Frontal cortex (tissue), 4 donors: ENCODE data around the gene THBS3. TPM values are rescaled to one million over a fixed set of nuclear protein-coding genes. Genes with fewer than 3 reads are reported as not detected.
"Not testable (repeated sequence)": the region's sequence is repeated elsewhere in the genome, so short reads cannot be mapped to it uniquely, and the experiment has no call there.

Experiments
- DNase-seq, 2 donors: peaks; one replicate each; pipeline ENCODE4 v3.0.0; 2012; ENCODE audit warnings: low spot score in 2 of 2
- FAIRE-seq: peaks from 2 replicates; lab custom pipeline; 2012; peaks lifted over from hg19 to GRCh38; lab: Jason Lieb, UNC
- total RNA-seq: library from RNA; depleted of rRNA; stranded (reverse); fragments of >200 nt; gene quantifications from one replicate; pipeline ENCODE4 v1.2.3, GENCODE V29; 2014
- donor health status: control.
- donor health status: control.
- donor health status: control.

Gene THBS3
- total RNA-seq: 7.7 TPM

DNA sequence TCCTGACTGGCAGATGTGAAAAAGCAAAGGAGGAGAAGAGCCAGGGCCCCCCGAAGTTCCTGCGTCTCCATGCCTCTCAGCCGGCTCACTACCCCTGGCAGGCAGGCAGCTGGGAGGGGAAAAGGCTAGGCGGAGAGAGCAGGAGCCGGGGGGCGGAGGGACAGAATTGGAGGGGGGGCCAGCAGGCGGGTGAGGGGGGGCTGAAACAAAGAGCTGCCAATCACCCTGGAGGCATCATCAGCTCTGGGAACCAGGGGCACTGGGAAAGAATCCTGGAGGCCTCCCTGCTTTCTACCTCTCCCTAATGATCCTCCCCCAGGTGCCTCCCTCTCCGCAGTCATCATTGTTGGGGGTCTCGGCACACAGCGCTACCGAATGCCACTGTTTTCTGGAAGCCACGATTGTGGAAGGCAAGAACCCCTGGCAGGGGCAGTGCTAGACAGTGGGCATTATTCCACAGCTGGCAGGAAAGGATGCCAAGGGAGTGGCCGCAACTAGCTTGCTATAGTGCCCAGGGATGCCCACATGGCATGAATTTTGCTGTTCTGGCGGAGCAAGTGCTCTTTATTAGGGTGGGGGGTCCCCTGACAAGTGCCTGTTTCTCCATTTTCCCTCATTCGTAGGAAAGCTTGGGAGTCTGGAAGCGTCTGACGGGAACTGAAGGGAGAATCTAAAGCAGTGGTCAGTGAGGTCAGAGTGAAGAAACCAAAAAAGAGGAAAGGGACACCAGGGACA lies at the start of gene THBS3:
TSS of gene THBS3 (minus strand) at position 92 of the 735 bp plus-strand sequence. CDS start at position 71, 21 bp downstream.
- DNase-seq (peak; percentile 42 to 43), FAIRE-seq (no peak)

DNA sequence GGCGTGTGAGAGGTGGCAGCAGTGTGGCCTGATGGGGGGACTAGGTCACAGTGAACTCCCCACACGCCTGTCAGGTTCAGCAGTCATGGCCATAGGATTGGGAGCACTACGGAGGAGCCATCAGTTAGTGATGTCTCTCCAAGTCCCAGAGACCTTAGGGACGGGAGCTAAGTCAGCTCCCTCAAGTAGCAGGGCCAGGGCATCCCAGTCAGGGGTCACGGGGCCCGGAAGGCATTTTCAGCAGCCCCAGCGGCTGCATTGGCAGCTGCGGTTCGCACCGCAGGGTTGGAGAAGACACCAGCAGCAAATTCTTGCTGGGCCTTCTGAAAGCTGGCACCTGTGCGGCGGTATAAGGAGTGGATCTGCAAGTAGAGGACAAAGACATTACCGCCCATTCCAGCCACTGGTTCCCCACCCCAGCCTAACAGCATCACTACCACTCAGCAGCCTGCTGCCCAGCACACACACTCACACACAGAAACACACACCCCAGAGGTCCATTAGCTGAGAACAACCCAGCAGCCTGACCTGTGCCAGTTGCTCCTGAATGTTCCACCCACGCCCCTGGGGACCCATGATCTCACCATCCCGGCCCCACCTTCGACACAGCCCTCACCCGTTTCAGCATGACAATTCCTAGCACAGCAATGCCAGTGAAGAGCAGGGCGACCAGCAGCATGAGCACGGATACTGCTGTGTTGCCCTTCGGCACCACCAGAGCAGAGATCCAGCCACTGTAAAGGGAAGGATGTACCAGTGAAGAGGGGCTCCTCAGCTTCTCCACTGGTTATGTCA lies 48.6 kb upstream of the THBS3 start:
- FAIRE-seq (no peak), DNase-seq (no peak)

DNA sequence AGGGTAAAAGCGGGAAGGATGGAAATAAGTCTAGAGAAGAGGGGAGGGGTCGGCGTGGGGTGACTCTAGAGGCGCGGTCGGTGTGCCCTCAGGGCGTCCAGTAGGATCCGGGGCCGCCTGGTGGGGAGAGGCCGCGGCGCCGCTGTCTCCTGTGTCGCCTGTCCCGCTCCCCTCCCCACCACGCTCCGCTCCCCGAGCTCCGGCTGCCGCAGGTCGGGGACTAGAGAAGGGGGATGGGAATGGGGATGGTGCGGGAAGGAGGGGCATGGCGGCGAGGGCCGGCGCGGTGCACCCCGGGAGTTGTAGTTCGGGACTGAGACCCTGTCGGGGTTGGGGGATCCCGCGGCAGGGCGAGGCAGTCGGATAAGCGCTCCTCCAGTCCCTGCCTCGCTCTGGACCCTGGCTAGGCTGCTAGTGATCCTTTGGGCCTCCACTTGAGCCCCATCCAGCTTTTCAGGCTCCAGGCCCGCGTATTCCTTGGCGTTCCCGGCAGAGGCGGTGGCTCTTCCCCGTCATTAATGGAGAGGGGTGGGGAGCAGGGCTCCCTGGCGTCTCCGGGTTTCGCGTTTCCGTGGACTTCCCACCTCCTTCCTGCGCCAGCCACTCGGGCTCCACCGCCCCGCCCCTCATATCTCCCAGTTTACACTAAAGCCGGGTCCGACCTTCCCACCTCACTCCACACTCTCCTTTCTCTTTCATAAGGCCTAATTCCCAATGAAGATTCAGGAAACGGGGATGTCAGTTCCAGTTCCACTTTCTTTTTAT lies 47.7 kb upstream of the THBS3 start, which contains the start of gene ENTREP3:
TSS of gene ENTREP3 (minus strand) at position 241 of the 765 bp plus-strand sequence. CDS start 606 bp downstream, outside the sequence.
- DNase-seq: peak; percentile 92 to 95
- FAIRE-seq: no peak

DNA sequence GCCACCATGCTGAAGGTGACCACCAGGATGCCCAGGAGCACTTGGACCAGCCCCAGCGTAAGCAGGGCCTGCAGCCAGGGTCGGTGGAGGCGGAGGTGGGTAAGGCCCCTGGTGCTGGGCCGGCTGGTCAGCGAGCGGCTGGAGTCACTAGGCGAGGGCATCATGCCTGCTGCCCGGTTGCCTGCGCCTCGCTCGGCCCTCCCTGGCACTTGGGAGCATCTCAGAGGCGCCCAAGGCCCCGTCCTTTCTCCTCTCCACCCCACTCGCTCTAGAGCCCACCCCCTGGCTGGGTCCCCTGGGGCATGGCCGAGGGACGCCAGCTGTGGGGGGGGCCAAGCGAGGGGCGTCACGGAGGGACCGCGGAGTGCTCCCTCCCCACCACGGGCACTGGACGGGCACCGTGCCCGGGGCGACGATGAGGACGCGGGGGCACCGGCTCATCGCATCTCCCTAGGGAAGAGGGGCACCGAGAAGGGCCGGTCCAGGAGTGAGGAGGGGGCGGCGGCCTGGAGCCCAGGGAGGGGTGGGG lies 47.1 kb upstream of the THBS3 start:
- peak in 1 of 2 donors; percentile 58 for DNase-seq
- no peak for FAIRE-seq

DNA sequence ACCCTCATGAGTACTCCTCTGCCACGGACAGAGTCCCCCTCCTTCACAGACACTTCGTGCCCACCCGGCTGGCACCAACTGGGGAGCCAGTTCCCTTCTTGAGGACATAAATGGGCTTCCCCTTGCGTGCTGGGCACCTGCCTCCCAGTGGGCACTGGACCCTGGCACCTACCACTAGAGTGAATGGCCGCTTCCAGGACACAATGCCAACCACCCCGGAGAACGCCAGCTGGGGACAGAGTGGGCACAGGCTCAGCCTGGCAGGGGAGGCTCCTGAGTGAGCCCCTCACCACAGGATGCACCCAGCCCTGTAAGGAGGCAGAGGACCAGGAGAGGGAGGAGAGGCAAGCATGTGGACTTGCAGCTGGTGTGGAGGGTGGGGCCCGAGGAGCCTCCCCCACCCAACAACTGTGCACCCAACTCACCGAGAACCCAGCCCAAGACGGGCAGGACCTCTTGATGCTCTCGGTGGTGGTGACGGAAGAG lies 46.6 kb upstream of the THBS3 start:
- FAIRE-seq (no peak), DNase-seq (no peak)

DNA sequence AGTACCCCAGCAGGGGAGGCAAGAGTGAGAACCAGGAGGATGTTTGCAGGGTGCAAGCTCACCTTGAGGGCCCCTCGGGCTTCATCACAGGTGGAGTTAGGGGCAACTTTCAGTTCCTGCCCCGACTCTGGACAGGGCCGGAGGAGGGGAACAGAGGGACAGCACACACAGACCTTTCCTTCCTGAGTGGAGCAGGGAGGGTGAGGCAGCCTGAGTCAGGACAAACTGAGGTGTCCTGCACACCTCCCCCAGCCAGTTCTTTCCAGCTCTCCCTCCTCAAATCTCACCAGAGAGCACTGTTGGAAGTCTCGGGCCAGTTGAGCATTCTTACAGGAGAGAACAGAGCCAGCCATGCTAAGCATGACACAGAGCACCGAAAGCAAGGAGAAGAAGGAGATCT lies 46.1 kb upstream of the THBS3 start:
- FAIRE-seq (no peak), DNase-seq (no peak)

DNA sequence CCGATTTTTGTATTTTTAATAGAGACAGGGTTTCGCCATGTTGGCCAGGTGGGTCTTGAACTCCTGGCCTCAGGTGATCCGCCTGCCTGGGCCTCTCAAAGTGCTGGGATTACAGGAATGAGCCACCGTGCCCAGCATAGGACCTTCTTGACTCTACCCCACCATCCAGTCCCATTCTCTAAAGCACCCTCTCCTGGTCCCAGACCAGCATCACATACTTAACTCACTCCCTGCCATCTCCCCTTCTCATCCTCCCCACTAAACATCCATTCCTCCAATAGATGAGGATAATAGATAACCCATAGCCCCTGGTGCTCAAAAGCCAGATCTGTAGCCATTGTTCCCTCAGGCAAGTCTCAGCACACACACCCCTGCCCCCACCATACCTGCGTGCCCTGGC lies 45.5 kb upstream of the THBS3 start:
- no peak for DNase-seq
- no peak for FAIRE-seq

DNA sequence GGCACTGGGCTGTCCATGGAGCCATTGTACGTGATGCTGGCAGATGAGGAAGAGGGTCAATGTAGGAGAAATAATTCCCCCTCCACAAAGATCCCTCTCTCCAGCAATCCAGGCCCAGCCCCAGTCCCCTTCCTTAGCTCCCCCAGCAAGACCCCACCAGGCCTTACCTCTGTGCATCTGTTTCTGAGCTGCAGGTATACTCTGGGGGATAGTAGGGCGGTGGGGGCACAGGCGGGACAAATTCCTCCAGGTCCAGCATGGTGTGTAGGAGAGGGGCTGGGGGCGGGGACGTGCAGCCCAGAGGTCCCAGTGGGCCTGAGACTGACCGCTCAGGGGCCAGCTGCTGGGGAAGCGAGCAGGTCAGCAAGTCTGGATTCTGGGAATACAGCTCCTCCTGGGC lies 43.9 kb upstream of the THBS3 start:
- DNase-seq: no peak
- no peak for FAIRE-seq

DNA sequence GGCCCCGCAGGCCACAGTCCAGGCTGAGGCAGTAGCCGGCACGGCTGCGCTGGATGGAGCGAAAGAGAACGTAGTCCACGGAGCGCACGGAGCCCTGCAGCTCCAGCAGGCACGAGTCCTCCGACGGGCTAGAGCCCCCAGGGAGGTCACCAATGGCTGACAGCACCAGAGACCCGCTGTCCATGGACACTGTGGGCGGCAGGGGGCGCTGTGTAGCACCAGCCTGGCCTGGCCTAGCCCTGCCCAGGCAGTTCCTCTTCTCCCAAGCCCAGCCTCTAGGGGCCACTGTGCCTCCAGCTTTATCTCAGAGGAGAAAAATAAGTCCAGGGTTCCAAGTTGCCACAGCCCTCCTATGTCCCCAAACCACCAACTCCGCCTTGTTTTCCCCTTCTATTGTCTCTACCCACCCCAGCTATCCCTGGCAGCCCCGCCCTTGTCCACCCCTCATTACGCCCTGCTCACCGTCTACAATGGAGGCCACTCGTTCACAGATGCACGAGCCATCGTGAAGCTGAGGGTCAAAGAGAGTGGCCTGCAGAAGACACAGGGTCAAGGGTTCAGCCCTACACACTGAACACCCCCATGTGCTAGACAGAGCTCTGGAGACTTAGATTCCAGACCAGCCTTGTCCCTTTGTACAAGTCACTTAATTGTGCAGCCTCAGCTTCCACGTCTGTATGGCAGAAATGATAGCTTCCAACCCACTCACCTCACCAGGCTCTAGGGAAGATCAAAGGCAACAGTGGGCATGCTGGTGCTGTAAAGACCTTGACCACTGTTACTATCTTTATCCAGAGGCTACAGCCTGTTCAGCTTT lies 43.1 kb upstream of the THBS3 start:
- DNase-seq: peak; percentile 94 to 98
- no peak for FAIRE-seq

DNA sequence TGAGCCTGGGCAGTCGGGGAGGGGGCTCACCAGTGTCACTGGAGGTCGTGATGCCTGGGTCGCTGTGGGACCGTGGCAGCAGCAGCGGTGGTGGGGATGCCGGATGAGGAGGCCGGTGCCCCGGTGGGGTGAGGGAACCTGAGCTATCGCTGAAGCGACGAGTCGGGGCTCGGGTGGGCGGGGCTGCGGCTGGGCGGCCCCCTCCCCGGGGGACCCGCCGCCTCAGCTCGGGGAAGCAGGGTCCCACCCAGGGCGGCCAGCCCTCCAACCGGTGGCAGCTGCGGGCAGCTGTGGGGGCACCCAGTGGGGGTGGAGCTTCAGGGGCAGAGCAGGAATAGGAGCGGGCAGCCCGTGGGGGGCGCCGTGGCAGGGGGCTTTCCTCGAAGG lies 42.5 kb upstream of the THBS3 start:
- DNase-seq: no peak

DNA sequence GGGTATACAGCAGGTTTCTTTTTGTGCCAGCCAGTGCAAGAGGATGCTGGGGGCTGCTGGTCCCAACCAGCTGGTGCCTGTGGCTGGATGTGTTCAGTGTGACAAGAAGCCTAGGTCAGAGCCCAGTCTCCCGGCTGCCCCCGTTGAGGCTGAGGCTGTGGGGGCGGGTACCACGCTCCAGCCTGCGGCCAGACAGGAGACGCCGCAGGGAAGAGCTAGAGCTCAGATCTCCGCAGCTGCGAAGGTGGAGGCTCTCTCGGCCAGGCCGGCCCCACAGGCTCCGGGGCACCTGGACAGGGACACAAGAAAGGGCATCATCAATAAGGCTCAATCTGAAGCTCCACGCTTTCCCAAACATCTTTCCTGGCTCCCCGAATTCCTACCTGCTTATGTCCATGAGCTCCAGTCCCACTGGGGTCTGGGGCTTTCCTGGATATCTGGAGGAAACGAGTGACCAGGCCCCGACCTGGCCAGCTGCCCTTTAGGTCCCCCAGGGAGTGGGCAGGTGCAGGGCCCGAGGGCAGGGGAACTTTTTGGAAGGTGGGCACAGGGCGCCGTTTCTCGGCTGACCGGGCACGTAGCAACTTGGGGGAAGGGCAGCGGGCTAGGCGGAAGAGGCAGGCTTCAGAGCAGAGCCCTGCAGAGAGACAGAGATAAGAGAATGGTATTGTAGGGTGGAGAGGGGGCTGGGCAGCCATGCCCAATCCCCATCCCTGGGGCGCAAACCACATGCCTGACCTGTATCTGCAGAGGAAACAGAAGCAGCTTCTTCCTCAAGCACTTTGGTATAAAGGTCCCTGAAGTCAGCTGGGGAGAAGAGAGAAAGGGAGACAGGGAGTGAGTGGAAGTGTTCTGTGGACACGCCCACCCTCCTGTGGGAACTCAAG lies 40.2 kb upstream of the THBS3 start:
- FAIRE-seq (no peak), DNase-seq (no peak)

More for the DNA sequence above, 42.5 kb upstream of the THBS3 start:
- FAIRE-seq: no peak

DNA sequence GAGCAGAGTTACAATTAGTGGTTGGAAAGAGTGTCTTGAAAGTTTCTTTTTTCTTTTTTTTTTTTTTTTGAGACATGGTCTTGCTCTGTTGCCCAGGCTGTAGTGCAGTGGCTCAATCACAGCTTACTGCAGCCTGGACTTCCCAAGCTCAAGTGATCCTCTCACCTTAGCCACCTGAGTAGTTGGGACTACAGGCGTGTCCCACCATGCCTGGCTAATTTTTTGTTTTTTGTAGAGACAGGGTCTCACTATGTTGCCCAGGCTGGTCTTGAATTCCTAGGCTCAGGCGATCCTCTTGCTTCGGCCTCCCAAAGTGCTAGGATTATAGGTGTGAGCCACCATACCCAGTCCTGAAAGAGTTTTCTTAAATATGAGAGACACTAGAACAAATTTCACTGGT lies 39.1 kb upstream of the THBS3 start:
- FAIRE-seq, DNase-seq: not testable (repeated sequence)

DNA sequence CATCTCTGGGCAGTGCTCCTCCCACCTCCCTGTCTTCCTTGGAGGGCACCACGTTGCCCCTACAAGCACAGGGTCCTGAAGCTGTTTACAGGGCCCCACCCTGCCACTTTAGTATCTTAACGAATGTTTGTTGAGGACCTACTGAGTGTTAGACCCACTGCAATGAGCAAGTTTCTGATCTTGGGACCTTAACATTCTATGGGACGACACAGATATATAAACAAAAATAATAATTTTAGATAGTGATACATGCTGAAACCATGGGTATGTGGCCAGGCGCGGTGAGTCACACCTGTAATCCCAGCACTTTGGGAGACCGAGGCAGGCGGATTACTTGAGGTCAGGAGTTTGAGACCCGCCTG lies 37.4 kb upstream of the THBS3 start:
- FAIRE-seq (no peak), DNase-seq (no peak)

DNA sequence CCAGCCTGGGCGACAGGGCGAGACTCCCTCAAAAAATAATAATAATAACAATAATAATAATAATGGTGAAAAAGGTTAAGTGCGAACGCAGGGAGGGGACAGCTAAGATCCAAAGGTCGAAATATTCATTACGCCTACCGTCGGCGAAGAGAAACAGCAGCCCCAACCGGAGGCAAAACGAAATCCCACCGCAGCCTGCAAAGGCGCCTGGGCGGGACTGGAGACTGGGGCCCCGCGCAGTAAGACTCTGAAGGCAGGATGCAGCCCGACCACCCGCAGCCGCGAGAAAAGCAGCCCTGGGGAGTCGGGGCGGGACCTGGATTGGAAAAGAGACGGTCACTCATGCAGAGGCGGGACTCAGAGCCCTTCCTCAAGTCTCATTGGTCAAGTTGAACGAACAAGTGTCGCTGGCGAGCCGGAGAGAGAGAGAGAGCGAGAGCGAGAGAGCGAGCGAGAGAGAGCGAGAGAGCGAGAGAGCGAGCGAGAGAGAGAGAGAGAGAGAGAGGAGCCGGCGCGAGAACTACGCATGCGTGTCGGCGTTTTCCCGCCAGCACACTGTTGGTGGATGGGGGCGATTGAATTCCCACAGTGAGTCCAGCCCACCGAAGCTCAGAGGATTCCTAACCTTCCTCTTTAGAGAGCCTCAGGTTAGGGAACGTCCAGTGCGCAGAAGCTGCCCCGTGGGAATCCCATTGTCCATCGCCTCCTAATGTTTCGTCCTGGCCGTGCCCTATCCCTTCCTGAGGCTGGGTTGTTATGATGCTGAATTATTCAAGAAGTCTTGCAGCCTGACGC lies 36.9 kb upstream of the THBS3 start:
- DNase-seq (peak; percentile 87 to 94), FAIRE-seq (no peak)

DNA sequence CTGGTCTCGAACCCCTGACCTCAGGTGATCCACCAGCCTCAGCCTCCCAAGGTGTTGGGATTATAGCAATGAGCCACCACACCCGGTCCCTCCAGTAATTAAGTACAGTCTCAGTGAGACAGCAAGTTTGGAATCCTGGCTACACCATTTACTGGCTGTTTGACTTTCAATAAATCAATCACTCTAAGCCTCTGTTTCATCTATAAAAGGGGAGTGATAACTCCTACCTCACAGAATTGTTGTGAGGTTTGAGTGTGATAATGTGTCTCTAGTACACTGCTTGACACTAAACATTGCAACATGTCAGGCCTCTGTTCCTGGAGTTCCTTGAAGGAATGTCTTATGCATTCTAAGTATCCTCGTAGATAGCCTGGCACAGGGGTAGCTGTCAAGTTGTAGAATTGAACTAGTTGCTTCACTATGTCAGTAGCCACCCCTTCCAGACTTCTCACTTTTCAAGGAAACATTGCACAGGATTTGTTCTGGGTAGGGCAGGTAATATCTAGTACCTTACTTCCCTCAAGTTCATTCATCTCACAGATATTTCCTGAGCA lies 35.2 kb upstream of the THBS3 start:
- no peak for FAIRE-seq

DNA sequence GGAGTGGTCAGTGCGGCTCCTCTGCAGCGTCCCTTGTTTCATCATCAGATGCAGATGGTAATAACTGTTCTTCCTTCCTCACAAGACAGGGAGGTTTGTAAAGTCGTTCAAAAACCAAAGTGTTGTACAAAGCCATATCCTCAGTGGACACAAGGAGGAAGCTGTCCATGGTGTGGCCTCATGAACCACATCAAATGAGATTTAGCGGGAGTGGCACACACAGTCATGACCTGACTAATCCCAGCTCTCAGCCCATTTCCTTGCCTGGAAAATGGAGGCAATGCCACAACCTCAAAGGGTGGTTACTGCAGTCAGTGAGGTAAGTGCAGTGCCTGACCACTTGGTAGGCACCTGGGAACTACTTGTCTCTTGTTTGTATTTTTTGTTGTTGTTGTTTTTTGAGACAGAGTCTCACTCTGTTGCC lies 34.2 kb upstream of the THBS3 start:
- DNase-seq: no peak
- no peak for FAIRE-seq

More for the DNA sequence above, 35.2 kb upstream of the THBS3 start:
- no peak for DNase-seq

DNA sequence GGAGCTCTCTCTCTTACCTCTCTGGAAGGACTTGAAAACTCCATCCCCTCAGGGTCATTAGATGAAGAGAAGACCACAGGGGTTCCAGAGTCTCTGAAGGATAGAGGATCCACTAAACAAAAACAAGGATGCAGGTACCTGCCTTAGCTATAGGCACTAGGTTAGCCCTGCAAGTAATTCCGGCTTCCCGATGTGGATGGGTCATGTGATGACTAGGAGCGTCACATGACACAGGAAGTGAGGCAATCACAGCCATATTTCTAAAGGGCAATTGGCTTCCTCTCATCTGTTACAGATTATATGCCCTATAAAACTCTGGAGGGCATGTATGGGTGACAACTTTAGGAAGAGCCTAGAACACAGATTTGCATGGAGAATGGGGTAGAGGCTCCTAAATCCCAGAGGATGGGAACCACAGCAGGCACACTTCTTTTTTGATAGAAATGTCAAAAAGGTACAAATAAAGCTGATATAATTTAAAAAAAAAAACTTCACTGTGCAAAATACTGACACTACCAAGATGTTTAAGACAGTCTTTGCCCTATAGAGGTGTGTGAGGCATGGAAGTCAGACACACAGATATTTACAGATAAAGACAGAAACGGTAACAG lies 33.5 kb upstream of the THBS3 start:
- DNase-seq (peak; percentile 78 to 82), FAIRE-seq (no peak)
